H1 (cell line): Measurements from ENCODE around the gene NCOA6. TPM values are rescaled to one million over a fixed set of nuclear protein-coding genes. Genes with fewer than 3 reads are reported as not detected.

ENCODE experiments used
- CTCF ChIA-PET: fragments of 300-600 bp; sonication (Branson Sonifier 250); formaldehyde crosslinking; loops from one replicate; lab custom pipeline; 2021; ENCODE audit not compliant: partially characterized antibody; lab: Charles Lee
- POLR2A ChIA-PET: fragments of 300-600 bp; sonication (Branson Sonifier 250); formaldehyde crosslinking; loops from one replicate; lab custom pipeline; 2021; ENCODE audit warnings: inconsistent platforms; ENCODE audit not compliant: partially characterized antibody; lab: Charles Lee
- DNase-seq, 2 experiments: peaks; one replicate each; pipeline versions ENCODE4 v3.0.0 to v3.0.0-alpha.2; 2010 to 2022; ENCODE audit warnings: low spot score in 2 of 2, low read depth in 1 of 2, mixed read lengths in 1 of 2
- FAIRE-seq: peaks from 2 replicates; lab custom pipeline; 2011; peaks lifted over from hg19 to GRCh38; lab: Jason Lieb, UNC
- H2AFZ ChIP-seq: 2 replicates; pipeline ENCODE4 v1.8.1; 2012; ENCODE audit warnings: low read length, inconsistent platforms
- H2AK5ac ChIP-seq: 2 replicates; pipeline ENCODE4 v1.6.1; 2013; ENCODE audit warnings: low read depth, low read length
- H2BK120ac ChIP-seq: replicated peaks from 2 replicates; pipeline ENCODE3; 2013; ENCODE audit warnings: low read depth, low read length, inconsistent platforms
- H2BK12ac ChIP-seq: 2 replicates; pipeline ENCODE4 v1.6.1; 2013; ENCODE audit warnings: low read depth, low read length
- H2BK15ac ChIP-seq: 2 replicates; pipeline ENCODE4 v1.6.1; 2013; ENCODE audit warnings: low read length
- H2BK20ac ChIP-seq: 2 replicates; pipeline ENCODE4 v1.6.1; 2013; ENCODE audit warnings: low read length
- H2BK5ac ChIP-seq: 2 replicates; pipeline ENCODE4 v1.6.1; 2013; ENCODE audit warnings: low read depth, low read length
- H3K14ac ChIP-seq: 2 replicates; pipeline ENCODE4 v1.6.1; 2013; ENCODE audit warnings: inconsistent platforms; ENCODE audit not compliant: insufficient read length
- H3K18ac ChIP-seq: 2 replicates; pipeline ENCODE4 v1.6.1; 2013; ENCODE audit warnings: low read length; ENCODE audit errors: extremely low read depth
- H3K23ac ChIP-seq: 2 replicates; pipeline ENCODE4 v1.6.1; 2013; ENCODE audit warnings: inconsistent platforms; ENCODE audit not compliant: insufficient read length
- H3K23me2 ChIP-seq: 2 replicates; pipeline ENCODE4 v1.6.1; 2013; ENCODE audit warnings: low read depth, low read length
- H3K27ac ChIP-seq: 2 replicates; pipeline ENCODE4 v1.6.1; 2011; ENCODE audit warnings: low read depth, low read length, inconsistent platforms
- H3K27me3 ChIP-seq, 4 experiments: replicated peaks in 1 of 4; 1 replicate in 1 of 4; 2 replicates in 3 of 4; pipeline versions ENCODE4 v1.6.1 to v1.8.1; 2011 to 2013; ENCODE audit warnings: low read length in 3 of 4, mild to moderate bottlenecking in 3 of 4, inconsistent platforms in 2 of 4, mixed read lengths in 2 of 4, moderate library complexity in 1 of 4; ENCODE audit not compliant: control insufficient read depth in 3 of 4, insufficient read depth in 3 of 4; ENCODE audit errors: extremely low read depth in 1 of 4
- H3K36me3 ChIP-seq, 4 experiments: 2 replicates each; pipeline versions ENCODE4 v1.6.1 to v1.8.1; 2011 to 2013; ENCODE audit warnings: mild to moderate bottlenecking in 4 of 4, low read length in 3 of 4, moderate library complexity in 2 of 4, control low read depth in 1 of 4, inconsistent platforms in 1 of 4; ENCODE audit not compliant: insufficient read depth in 4 of 4, control insufficient read depth in 2 of 4
- H3K4ac ChIP-seq: replicated peaks from 2 replicates; pipeline ENCODE3; 2013; ENCODE audit warnings: low read length, low read depth, mixed read lengths, inconsistent platforms; ENCODE audit not compliant: insufficient read length
- H3K4me1 ChIP-seq, 4 experiments: replicated peaks in 1 of 4; 1 replicate in 1 of 4; 2 replicates in 3 of 4; pipeline versions ENCODE4 v1.6.1 to v1.8.1; 2011 to 2013; ENCODE audit warnings: low read length in 3 of 4, inconsistent platforms in 2 of 4, mixed read lengths in 1 of 4; ENCODE audit not compliant: insufficient read depth in 4 of 4, control insufficient read depth in 3 of 4
- H3K4me2 ChIP-seq, 2 experiments: 2 replicates each; pipeline versions ENCODE4 v1.6.1 to v1.8.1; 2011 to 2013; ENCODE audit warnings: low read depth in 2 of 2, low read length in 2 of 2, control low read depth in 1 of 2, inconsistent platforms in 1 of 2, mild to moderate bottlenecking in 1 of 2; ENCODE audit not compliant: insufficient read depth in 1 of 2
- H3K4me3 ChIP-seq, 4 experiments: fragments of 200-600, 300-600 bp in 1 of 4; sonication (generic), shearing (Covaris generic), sonication (Bioruptor Twin) in 1 of 4; 2 replicates each; pipeline versions ENCODE4 v1.5.1 to v1.8.1; 2011 to 2016; ENCODE audit warnings: low read length in 4 of 4, low read depth in 3 of 4, control low read depth in 2 of 4, inconsistent platforms in 2 of 4, mild to moderate bottlenecking in 2 of 4, mixed read lengths in 1 of 4, moderate library complexity in 1 of 4; ENCODE audit not compliant: insufficient read depth in 2 of 4; ENCODE audit errors: extremely low read depth in 1 of 4
- H3K56ac ChIP-seq: replicated peaks from 2 replicates; pipeline ENCODE3; 2013; ENCODE audit warnings: low read depth, mild to moderate bottlenecking, mixed read lengths, low read length, inconsistent platforms; ENCODE audit not compliant: insufficient read length
- H3K79me1 ChIP-seq: 2 replicates; pipeline ENCODE4 v1.6.1; 2013; ENCODE audit warnings: low read depth, low read length, control low read depth
- H3K79me2 ChIP-seq, 2 experiments: 2 replicates each; pipeline versions ENCODE4 v1.6.1 to v1.8.1; 2012 to 2013; ENCODE audit warnings: low read length in 2 of 2, mild to moderate bottlenecking in 2 of 2, inconsistent platforms in 1 of 2; ENCODE audit not compliant: insufficient read depth in 2 of 2, control insufficient read depth in 1 of 2
- H3K9ac ChIP-seq, 4 experiments: replicated peaks in 1 of 4; 1 replicate in 1 of 4; 2 replicates in 3 of 4; pipeline versions ENCODE4 v1.6.1 to v1.8.1; 2011 to 2013; ENCODE audit warnings: low read depth in 3 of 4, low read length in 3 of 4, control low read depth in 2 of 4, mild to moderate bottlenecking in 2 of 4, moderate library complexity in 2 of 4, inconsistent platforms in 1 of 4; ENCODE audit errors: extremely low read depth in 1 of 4
- H3K9me3 ChIP-seq, 2 experiments: 2 replicates each; pipeline versions ENCODE4 v1.6.1 to v1.8.1; 2012 to 2013; ENCODE audit warnings: mild to moderate bottlenecking in 2 of 2, moderate library complexity in 2 of 2, control low read depth in 1 of 2, inconsistent platforms in 1 of 2, low read depth in 1 of 2, low read length in 1 of 2, mixed read lengths in 1 of 2; ENCODE audit not compliant: insufficient read depth in 2 of 2
- H4K20me1 ChIP-seq, 2 experiments: replicated peaks in 1 of 2; 2 replicates each; pipeline versions ENCODE3 to v1.8.1; 2011 to 2013; ENCODE audit warnings: inconsistent platforms in 2 of 2, low read length in 2 of 2, mild to moderate bottlenecking in 1 of 2; ENCODE audit not compliant: insufficient read depth in 2 of 2, control insufficient read depth in 1 of 2
- H4K5ac ChIP-seq: 2 replicates; pipeline ENCODE4 v1.6.1; 2013; ENCODE audit warnings: low read length, low read depth, mixed read lengths, inconsistent platforms; ENCODE audit not compliant: insufficient read length
- H4K8ac ChIP-seq: 2 replicates; pipeline ENCODE4 v1.8.0; 2013; ENCODE audit warnings: mild to moderate bottlenecking, moderate library complexity, low read length, inconsistent platforms; ENCODE audit not compliant: insufficient read depth; ENCODE audit errors: extremely low read depth
- H4K91ac ChIP-seq: replicated peaks from 2 replicates; pipeline ENCODE3; 2013; ENCODE audit warnings: low read length, mixed read lengths, inconsistent platforms; ENCODE audit not compliant: insufficient read length
- BCL11A ChIP-seq, 2 experiments: IDR thresholded peaks; one replicate each; pipeline ENCODE4 v1.6.1; 2011; ENCODE audit warnings: low read depth in 2 of 2, low read length in 2 of 2, mild to moderate bottlenecking in 2 of 2
- CHD1 ChIP-seq: IDR thresholded peaks from 2 replicates; pipeline ENCODE4 v1.6.1; 2012; ENCODE audit warnings: low read depth, low read length, improper control_type of control experiment
- EP300 ChIP-seq, 2 experiments: IDR thresholded peaks; 1 replicate in 1 of 2; 2 replicates in 1 of 2; pipeline ENCODE4 v1.6.1; 2011 to 2012; ENCODE audit warnings: low read depth in 2 of 2, low read length in 2 of 2, mild to moderate bottlenecking in 2 of 2, borderline replicate concordance in 1 of 2, inconsistent platforms in 1 of 2, moderate library complexity in 1 of 2
- GTF2F1 ChIP-seq: IDR thresholded peaks from 2 replicates; pipeline ENCODE4 v1.6.1; 2012; ENCODE audit warnings: low read depth, low read length, improper control_type of control experiment, borderline replicate concordance
- JUN ChIP-seq: IDR thresholded peaks from 2 replicates; pipeline ENCODE4 v1.6.1; 2011; ENCODE audit warnings: low read depth, mild to moderate bottlenecking, improper control_type of control experiment, low read length
- KDM1A ChIP-seq: fragments of 200-600, 300-600 bp; sonication (generic); IDR thresholded peaks from 2 replicates; pipeline ENCODE4 v1.7.1; 2016; ENCODE audit warnings: mild to moderate bottlenecking, low read length, borderline replicate concordance
- PHF8 ChIP-seq: fragments of 200-600 bp; sonication (generic); conservative IDR thresholded peaks from 2 replicates; pipeline ENCODE4 v1.7.1; 2012; ENCODE audit warnings: low read depth, mild to moderate bottlenecking, inconsistent platforms, low read length, moderate library complexity
- POLR2AphosphoS5 ChIP-seq: IDR thresholded peaks from 2 replicates; pipeline ENCODE4 v1.6.1; 2011; ENCODE audit warnings: low read depth, low read length
- RFX5 ChIP-seq: IDR thresholded peaks from 2 replicates; pipeline ENCODE4 v1.6.1; 2011; ENCODE audit warnings: low read depth, low read length, improper control_type of control experiment, borderline replicate concordance
- SIN3A ChIP-seq, 2 experiments: IDR thresholded peaks in 1 of 2; conservative IDR thresholded peaks in 1 of 2; 2 replicates each; pipeline ENCODE4 v1.6.1; 2011 to 2012; ENCODE audit warnings: low read length in 2 of 2, improper control_type of control experiment in 1 of 2, low read depth in 1 of 2, mild to moderate bottlenecking in 1 of 2
- SUZ12 ChIP-seq: fragments of 200-600 bp; sonication (generic); IDR thresholded peaks from 2 replicates; pipeline ENCODE4 v1.6.1; 2012; ENCODE audit warnings: mild to moderate bottlenecking, inconsistent platforms, low read length, moderate library complexity, mixed read lengths
- USF2 ChIP-seq: IDR thresholded peaks from 2 replicates; pipeline ENCODE4 v1.6.1; 2011; ENCODE audit warnings: low read length, improper control_type of control experiment
- WGBS, 2 experiments: shearing (Covaris generic) in 1 of 2; methylation state at CpG; one replicate each; pipeline versions ENCODE4 v1.1.6 to v1.1.7; 2013 to 2015; ENCODE audit warnings: low lambda C conversion rate in 2 of 2, mixed read lengths in 2 of 2, inconsistent platforms in 1 of 2, low coverage in 1 of 2, missing lambda C conversion rate in 1 of 2; ENCODE audit not compliant: insufficient replicate concordance in 2 of 2, insufficient coverage in 1 of 2, insufficient read length in 1 of 2; ENCODE audit errors: extremely low coverage in 1 of 2, missing lambda C conversion rate in 1 of 2; 5-methylcytosine and 5-hydroxymethylcytosine counted together
- polyA plus RNA-seq, 7 experiments: library from polyadenylated mRNA; depleted of rRNA in 3 of 7; stranded (reverse) in 5 of 7; unstranded in 2 of 7; fragments of >200 nt in 5 of 7; fragments of 200-250 nt in 2 of 7; gene quantifications; 1 replicate in 5 of 7; 2 replicates in 1 of 7; 4 replicates in 1 of 7; pipeline versions ENCODE4 v1.2.1 to v1.2.3, GENCODE V29; 2011 to 2013; ENCODE audit warnings: missing spikeins in 2 of 7, mixed read lengths in 2 of 7
- total RNA-seq: library from RNA; stranded (reverse); fragmentation: NEBNext Ultra II Directional; extraction: Animal tissue kit (Norgen Biotek cat#: 25700); gene quantifications from 2 replicates; pipeline ENCODE4 v1.2.1, GENCODE V29; 2021

The NCOA6 gene
- total and polyA plus RNA-seq, 2 of the 8 experiments (the other 6 are each of a cell fraction or from before 2014, with no cell fraction given) = 9.0 to 9.5 TPM

GRCh38 chr20:34748709-34749108 is 76.7 kb downstream of the NCOA6 start:
- FAIRE-seq (no peak), DNase-seq (no peak)
- ChIA-PET CTCF (interaction anchor here (1.0 kb wide), 1 partner anchor 18 kb away, joined by 4 read pairs; no protein-coding TSS in a partner anchor), POLR2A (no interaction called here)
- Histone ChIP-seq H3K18ac (no peak overlapping the region), H3K4me1 (no peaks in the 10 kb centered on the region), H3K9ac (no peak overlapping the region), H3K23ac (no peak overlapping the region), H3K4me3 (no peak overlapping the region), H3K14ac (no peak overlapping the region), H3K4me2 (no peak overlapping the region), H3K23me2 (no peaks in the 10 kb centered on the region), H2AK5ac (no peak overlapping the region), H2AFZ (no peak overlapping the region), H3K56ac (no peak overlapping the region), H2BK5ac (no peak overlapping the region)
- WGBS, 2 experiments = 100% methylated on average over 2 of the region's 2 CpGs; no CpG with 5 or more reads in 1 of the 2 experiments
- TF ChIP-seq USF2 (no peak), GTF2F1 (no peak), POLR2AphosphoS5 (no peak), JUN (no peak), SUZ12 (no peak), BCL11A (IDR thresholded peaks at IDR 0.05; ENCODE audit: low read depth in 2 of 2, low read length in 2 of 2) (no peak), SIN3A (conservative IDR thresholded peaks at IDR 0.05 in 1 of 2, IDR thresholded peaks at IDR 0.05 in 1 of 2; ENCODE audit: low read depth in 1 of 2, low read length in 2 of 2) (no peak), PHF8 (no peak), EP300 (IDR thresholded peaks at IDR 0.05; ENCODE audit: borderline replicate concordance in 1 of 2, low read depth in 2 of 2, low read length in 2 of 2) (no peak), RFX5 (no peak), KDM1A (no peak), CHD1 (no peak)
- TF ChIP-seq, all 59 proteins: peak for 0
- peaks cover 2 to 8% (median 4%) of the 10 kb centered on the region in 4 experiments; a peak in 6 of 8 replicates for H3K36me3 ChIP-seq
- no peak overlapping the region for H4K8ac ChIP-seq
- H2BK120ac ChIP-seq = no peak overlapping the region
- H4K91ac ChIP-seq = no peak overlapping the region
- no peak overlapping the region for H3K27ac ChIP-seq
- H4K20me1 ChIP-seq = peaks cover 0 to 2% of the 10 kb centered on the region in 2 experiments
- no peak overlapping the region for H2BK15ac ChIP-seq
- no peaks in the 10 kb centered on the region for H3K9me3 ChIP-seq
- H3K79me1 ChIP-seq = no peaks in the 10 kb centered on the region
- H4K5ac ChIP-seq = no peak overlapping the region
- H3K79me2 ChIP-seq = no peaks in the 10 kb centered on the region
- H2BK12ac ChIP-seq = no peak overlapping the region
- no peaks in the 10 kb centered on the region for H3K27me3 ChIP-seq
- H3K4ac ChIP-seq = no peak overlapping the region
- H2BK20ac ChIP-seq = no peak overlapping the region
